Astrocyte of the spinal cord (primary cell): ENCODE results near the gene CKAP2.
"Not testable (repeated sequence)": the region's sequence is repeated elsewhere in the genome, so short reads cannot be mapped to it uniquely, and the experiment has no call there.

Source experiments
- DNase-seq: peaks from one replicate; pipeline ENCODE4 v3.0.0; 2011; ENCODE audit warnings: low read depth, low spot score
- H3K4me3 ChIP-seq: 2 replicates; pipeline ENCODE4 v1.5.1; 2011; ENCODE audit warnings: low read depth, mild to moderate bottlenecking, low read length, moderate library complexity
- in situ Hi-C: cut with HindIII; loops from 2 replicates; pipeline ENCODE4 v1.10.0; 2017; ENCODE audit warnings: low sequenced_read_pairs
- TF ChIP-seq, protein P1 (sequence below): IDR thresholded peaks from 2 replicates; pipeline ENCODE4 v1.5.1; 2012; ENCODE audit warnings: low read depth, mild to moderate bottlenecking, low read length, inconsistent platforms

CKAP2 gene, protein sequence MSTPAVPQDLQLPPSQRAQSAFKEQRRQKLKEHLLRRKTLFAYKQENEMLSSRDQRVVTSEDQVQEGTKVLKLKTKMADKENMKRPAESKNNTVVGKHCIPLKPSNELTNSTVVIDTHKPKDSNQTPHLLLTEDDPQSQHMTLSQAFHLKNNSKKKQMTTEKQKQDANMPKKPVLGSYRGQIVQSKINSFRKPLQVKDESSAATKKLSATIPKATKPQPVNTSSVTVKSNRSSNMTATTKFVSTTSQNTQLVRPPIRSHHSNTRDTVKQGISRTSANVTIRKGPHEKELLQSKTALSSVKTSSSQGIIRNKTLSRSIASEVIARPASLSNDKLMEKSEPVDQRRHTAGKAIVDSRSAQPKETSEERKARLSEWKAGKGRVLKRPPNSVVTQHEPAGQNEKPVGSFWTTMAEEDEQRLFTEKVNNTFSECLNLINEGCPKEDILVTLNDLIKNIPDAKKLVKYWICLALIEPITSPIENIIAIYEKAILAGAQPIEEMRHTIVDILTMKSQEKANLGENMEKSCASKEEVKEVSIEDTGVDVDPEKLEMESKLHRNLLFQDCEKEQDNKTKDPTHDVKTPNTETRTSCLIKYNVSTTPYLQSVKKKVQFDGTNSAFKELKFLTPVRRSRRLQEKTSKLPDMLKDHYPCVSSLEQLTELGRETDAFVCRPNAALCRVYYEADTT

DNA sequence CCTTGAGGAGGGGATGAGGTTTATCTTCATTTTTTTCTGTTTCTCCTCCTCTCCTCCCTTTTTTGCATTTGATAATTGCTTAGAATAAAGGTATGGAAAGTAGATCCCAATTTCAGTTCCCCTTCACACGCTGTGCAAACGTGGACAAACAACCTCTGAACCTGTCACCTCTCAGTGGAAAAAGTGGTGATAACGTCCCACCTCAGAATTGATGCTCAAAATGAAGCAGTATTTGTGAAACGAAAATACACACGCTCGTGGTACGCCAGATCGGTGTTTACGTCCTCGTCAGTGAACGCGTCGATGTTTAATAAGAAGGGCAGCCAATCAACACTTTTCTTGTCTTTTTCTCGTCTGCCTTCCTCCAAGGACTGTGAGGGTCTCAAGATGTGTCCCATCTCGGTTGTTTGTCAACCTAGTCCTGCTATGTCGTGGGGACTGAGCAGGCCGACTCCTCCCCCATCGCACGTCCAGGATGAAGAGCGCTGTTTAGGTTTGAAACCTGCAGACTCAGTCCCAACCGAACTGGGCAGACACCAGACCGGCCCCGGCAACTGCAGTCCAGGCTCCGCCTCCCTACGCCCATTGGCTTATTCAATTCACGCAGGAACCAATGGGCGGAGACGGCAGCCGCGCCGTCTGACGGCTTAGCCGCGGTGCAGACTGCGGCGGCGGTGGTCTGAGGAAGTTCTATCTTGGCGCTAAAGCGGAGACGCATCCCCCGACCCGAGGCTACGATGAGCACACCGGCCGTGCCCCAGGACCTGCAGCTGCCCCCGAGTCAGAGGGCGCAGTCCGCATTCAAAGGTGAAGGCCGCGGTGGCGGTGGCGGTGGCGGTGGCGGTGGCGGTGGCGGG is at the start of gene CKAP2:
TSS of gene CKAP2 (plus strand) at position 659 of the 857 bp plus-strand sequence. CDS start at position 738, 79 bp downstream.
- in situ Hi-C loops, result no loop called here
- H3K4me3 ChIP-seq, result peak within 1 kb of the TSS; percentile 95

DNA sequence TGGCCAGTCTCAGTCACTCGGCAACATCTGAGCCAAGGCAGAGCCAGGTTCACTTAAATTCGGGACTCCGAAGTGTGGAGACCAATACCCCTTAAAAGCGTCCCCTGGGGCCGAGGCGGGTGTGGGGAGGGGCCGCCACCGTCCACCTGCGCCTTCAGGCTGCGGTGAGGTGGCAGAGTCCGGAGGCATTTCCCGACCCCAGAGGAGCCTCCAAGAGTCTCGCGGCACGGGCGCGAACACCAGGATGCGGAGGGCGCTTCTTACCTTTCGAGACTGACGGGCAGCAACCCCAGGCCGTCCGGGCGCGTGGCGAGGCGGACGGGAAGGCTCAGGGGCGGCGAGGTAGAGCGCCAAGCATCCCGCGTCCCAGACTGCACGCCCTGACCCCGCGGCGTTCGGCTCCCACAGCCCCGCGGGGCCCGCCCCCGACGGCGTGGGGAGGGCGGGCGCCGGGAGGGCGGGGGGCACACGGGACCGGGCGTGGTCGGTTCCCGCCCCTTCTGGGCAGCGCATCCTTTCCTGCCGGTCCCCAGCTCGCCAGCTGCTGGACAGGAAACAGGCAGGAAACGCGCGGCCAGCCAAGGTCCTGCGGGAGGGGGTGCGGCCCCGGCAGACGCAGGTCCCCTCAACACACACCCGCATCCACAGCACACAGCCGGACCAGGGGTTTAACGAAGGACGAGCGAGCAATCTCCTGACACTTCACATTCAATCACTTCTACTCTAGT is 49.3 kb upstream of the CKAP2 start, which contains the start of gene THSD1:
TSS of gene THSD1 (minus strand) at position 406 of the 728 bp plus-strand sequence. CDS start 3,572 bp downstream, outside the sequence.
- DNase-seq, result peak; percentile 28
- TF ChIP-seq, protein P1, sequence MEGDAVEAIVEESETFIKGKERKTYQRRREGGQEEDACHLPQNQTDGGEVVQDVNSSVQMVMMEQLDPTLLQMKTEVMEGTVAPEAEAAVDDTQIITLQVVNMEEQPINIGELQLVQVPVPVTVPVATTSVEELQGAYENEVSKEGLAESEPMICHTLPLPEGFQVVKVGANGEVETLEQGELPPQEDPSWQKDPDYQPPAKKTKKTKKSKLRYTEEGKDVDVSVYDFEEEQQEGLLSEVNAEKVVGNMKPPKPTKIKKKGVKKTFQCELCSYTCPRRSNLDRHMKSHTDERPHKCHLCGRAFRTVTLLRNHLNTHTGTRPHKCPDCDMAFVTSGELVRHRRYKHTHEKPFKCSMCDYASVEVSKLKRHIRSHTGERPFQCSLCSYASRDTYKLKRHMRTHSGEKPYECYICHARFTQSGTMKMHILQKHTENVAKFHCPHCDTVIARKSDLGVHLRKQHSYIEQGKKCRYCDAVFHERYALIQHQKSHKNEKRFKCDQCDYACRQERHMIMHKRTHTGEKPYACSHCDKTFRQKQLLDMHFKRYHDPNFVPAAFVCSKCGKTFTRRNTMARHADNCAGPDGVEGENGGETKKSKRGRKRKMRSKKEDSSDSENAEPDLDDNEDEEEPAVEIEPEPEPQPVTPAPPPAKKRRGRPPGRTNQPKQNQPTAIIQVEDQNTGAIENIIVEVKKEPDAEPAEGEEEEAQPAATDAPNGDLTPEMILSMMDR, result no peak
- in situ Hi-C loops, result no loop called here
- H3K4me3 ChIP-seq, result peak within 1 kb of the TSS; percentile 70

More for the DNA sequence above, at the start of gene CKAP2:
- peak; percentile 96 for DNase-seq
- TF ChIP-seq, protein P1, result no peak

DNA sequence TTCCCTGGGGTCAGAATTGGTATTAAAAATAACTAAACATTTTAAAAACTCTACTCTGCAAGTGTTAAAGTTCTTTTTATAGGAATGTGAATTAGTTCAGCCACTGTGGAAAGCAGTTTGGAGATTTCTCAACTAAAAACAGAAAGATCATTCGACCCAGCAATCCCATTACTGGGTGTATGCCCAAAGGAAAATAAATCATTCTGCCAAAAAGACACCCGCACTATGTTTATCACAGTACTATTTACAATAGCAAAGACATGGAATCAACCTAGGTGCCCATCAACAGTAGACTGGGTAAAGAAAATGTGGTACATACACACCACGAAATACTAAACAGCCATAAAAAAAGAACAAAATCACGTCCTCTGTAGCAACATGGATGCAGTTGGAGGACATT is 48.6 kb upstream of the CKAP2 start:
- peak overlapping the region; percentile 70 for H3K4me3 ChIP-seq
- TF ChIP-seq, protein P1, result no peak
- in situ Hi-C loops, result no loop called here
- no peak for DNase-seq

DNA sequence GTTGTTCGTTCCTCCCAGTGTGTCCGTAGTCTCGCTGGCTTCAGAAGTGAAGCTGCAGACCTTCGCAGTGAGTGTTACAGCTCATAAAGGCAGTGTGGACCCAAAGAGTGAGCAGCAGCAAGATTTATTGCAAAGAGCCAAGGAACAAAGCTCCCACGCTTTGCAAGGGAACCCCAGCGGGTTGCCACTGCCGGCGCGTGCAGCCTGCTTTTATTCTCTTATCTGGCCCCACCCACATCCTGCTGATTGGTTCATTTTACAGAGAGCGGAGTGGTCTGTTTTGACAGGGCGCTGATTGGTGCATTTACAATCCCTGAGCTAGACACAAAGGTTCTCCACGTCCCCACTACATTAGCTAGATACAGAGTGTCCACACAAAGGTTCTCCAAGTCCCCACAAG is 47.8 kb upstream of the CKAP2 start:
- in situ Hi-C loops, H3K4me3 ChIP-seq, DNase-seq: not testable (repeated sequence)

DNA sequence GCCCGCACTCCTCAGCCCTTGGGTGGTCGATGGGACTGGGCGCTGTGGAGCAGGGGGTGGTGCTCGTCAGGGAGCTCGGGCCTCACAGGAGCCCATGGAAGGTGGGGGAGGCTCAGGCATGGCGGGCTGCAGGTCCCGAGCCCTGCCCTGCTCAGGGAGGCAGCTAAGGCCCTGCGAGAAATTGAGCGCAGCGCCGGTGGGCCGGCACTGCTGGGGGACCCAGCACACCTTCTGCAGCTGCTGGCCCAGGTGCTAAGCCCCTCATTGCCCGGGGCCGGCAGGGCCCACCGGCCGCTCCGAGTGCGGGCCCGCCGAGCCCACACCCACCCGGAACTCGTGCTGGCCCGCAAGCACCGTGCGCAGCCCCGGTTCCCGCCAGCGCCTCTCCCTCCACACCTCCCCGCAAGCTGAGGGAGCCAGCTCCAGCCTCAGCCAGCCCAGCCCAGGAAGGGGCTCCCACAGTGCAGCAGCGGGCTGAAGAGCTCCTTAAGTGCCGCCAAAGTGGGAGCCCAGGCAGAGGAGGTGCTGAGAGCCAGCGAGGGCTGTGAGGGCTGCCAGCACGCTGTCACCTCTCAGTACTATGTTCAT is 47.1 kb upstream of the CKAP2 start:
- H3K4me3 ChIP-seq, DNase-seq, in situ Hi-C loops: not testable (repeated sequence)

DNA sequence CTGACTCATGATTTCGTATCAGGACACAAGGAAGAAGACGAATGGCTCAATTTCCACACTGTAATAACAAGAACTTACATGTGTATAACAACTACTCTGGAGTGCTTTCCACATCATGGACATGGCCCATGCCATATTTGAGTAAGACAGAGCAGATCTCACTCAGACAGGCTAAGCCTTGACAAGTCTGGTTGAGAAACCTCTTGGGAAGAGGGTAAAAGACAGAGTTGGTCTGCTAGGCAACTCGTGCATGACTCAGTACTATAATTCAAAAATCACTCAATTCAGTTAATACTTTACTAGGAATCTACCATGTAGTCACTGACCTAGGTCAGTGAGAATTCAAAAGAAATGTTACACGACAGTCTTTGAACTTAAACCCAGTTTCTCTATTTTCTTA is 43.6 kb upstream of the CKAP2 start:
- DNase-seq, result peak; percentile 49
- H3K4me3 ChIP-seq, result no peak overlapping the region
- TF ChIP-seq, protein P1, result no peak
- in situ Hi-C loops, result no loop called here

DNA sequence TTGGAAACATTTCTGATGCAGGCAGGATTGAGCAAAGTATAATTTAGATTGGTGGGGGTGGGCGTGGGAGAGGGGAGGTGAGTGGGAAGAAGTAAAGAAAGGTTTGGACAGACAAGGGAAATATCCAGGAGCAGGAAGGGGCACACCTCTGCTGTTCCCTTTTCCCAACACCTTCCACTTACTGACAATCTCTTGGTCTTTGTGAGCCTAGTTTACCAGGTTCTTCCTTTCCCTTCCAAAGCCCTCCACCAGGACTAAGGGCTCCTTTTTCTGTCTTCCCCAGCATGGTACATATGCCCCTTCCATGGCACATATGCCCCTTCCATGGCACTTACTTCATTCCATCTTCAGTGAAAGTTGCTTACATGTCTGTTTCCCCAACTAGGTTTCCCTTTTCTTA is 43.1 kb upstream of the CKAP2 start:
- in situ Hi-C loops, result no loop called here
- TF ChIP-seq, protein P1, result no peak
- no peak for DNase-seq
- no peak overlapping the region for H3K4me3 ChIP-seq
